Liver (tissue), 9 donors: ENCODE results near the gene RASGRP2. TPM values are rescaled to one million over a fixed set of nuclear protein-coding genes. Genes with fewer than 3 reads are reported as not detected.

Experiments
- DNase-seq: peaks from one replicate; pipeline ENCODE4 v3.0.0-alpha.2; 2017; ENCODE audit warnings: low spot score
- H3K27ac ChIP-seq, 2 donors: one replicate each; pipeline ENCODE4 v1.7.0; 2013; ENCODE audit warnings: inconsistent platforms in 2 of 2, low read length in 2 of 2, control low read depth in 1 of 2, low read depth in 1 of 2, mild to moderate bottlenecking in 1 of 2
- H3K27me3 ChIP-seq, 4 donors: one replicate each; pipeline versions ENCODE4 v1.6.1 to v1.7.0; 2013; ENCODE audit warnings: low read length in 3 of 4, inconsistent platforms in 1 of 4, mild to moderate bottlenecking in 1 of 4, moderate library complexity in 1 of 4; ENCODE audit not compliant: control insufficient read depth in 4 of 4, insufficient read depth in 4 of 4
- H3K36me3 ChIP-seq, 4 donors: one replicate each; pipeline versions ENCODE4 v1.6.1 to v1.7.0; 2013; ENCODE audit warnings: low read length in 3 of 4, mild to moderate bottlenecking in 3 of 4, low read depth in 1 of 4, moderate library complexity in 1 of 4; ENCODE audit not compliant: control insufficient read depth in 4 of 4, insufficient read depth in 3 of 4
- H3K4me1 ChIP-seq, 4 donors: one replicate each; pipeline versions ENCODE4 v1.6.1 to v1.7.0; 2013; ENCODE audit warnings: low read length in 3 of 4, mild to moderate bottlenecking in 3 of 4, moderate library complexity in 1 of 4; ENCODE audit not compliant: control insufficient read depth in 4 of 4, insufficient read depth in 4 of 4
- H3K4me3 ChIP-seq, 3 donors: one replicate each; pipeline versions ENCODE4 v1.6.1 to v1.7.0; 2013; ENCODE audit warnings: low read length in 3 of 3, control low read depth in 1 of 3, low read depth in 1 of 3, mild to moderate bottlenecking in 1 of 3
- H3K9ac ChIP-seq, 2 donors: one replicate each; pipeline ENCODE4 v1.7.0; 2013; ENCODE audit warnings: low read length in 2 of 2, mild to moderate bottlenecking in 2 of 2, moderate library complexity in 2 of 2, control low read depth in 1 of 2, low read depth in 1 of 2
- H3K9me3 ChIP-seq, 4 donors: one replicate each; pipeline versions ENCODE4 v1.6.1 to v1.7.0; 2013; ENCODE audit warnings: low read length in 3 of 4; ENCODE audit not compliant: control insufficient read depth in 4 of 4
- EGR1 ChIP-seq, 2 donors: IDR thresholded peaks; 2 replicates each; pipeline ENCODE4 v1.6.1; 2016 to 2018; ENCODE audit warnings: antibody characterized with exemption in 2 of 2, low read depth in 2 of 2
- FOXA1 ChIP-seq: IDR thresholded peaks from 2 replicates; pipeline ENCODE4 v1.6.1; 2016; ENCODE audit warnings: antibody characterized with exemption
- FOXA2 ChIP-seq: IDR thresholded peaks from 2 replicates; pipeline ENCODE4 v1.6.1; 2016; ENCODE audit warnings: antibody characterized with exemption
- GABPA ChIP-seq, 2 donors: IDR thresholded peaks in 1 of 2; conservative IDR thresholded peaks in 1 of 2; 2 replicates each; pipeline ENCODE4 v1.6.1; 2016; ENCODE audit warnings: antibody characterized with exemption in 2 of 2, mild to moderate bottlenecking in 1 of 2, moderate library complexity in 1 of 2
- HNF4A ChIP-seq, 2 donors: conservative IDR thresholded peaks; 2 replicates each; pipeline ENCODE4 v1.6.1; 2016; ENCODE audit warnings: antibody characterized with exemption in 2 of 2, mild to moderate bottlenecking in 2 of 2
- JUND ChIP-seq, 2 donors: IDR thresholded peaks; 2 replicates each; pipeline ENCODE4 v1.6.1; 2016; ENCODE audit warnings: antibody characterized with exemption in 2 of 2
- NR2F2 ChIP-seq: IDR thresholded peaks from 2 replicates; pipeline ENCODE4 v1.6.1; 2016; ENCODE audit warnings: antibody characterized with exemption
- REST ChIP-seq: IDR thresholded peaks from 2 replicates; pipeline ENCODE4 v1.6.1; 2016; ENCODE audit warnings: antibody characterized with exemption, mild to moderate bottlenecking
- RXRA ChIP-seq, 2 donors: IDR thresholded peaks; 2 replicates each; pipeline ENCODE4 v1.6.1; 2017 to 2018; ENCODE audit warnings: antibody characterized with exemption in 2 of 2, mild to moderate bottlenecking in 1 of 2
- SP1 ChIP-seq: IDR thresholded peaks from 2 replicates; pipeline ENCODE4 v1.6.1; 2018; ENCODE audit warnings: antibody characterized with exemption, mild to moderate bottlenecking
- TAF1 ChIP-seq: conservative IDR thresholded peaks from 2 replicates; pipeline ENCODE4 v1.6.1; 2016; ENCODE audit warnings: antibody characterized with exemption, mild to moderate bottlenecking
- WGBS: extraction: QIAGEN DNeasy Blood & Tissue Kit; methylation state at CpG from one replicate; pipeline ENCODE4 v1.1.7; 2013; 5-methylcytosine and 5-hydroxymethylcytosine counted together
- polyA plus RNA-seq, 2 donors: library from polyadenylated mRNA; stranded (reverse) in 1 of 2; unstranded in 1 of 2; fragments of 200-250 nt in 1 of 2; fragments of >200 nt in 1 of 2; fragmentation: Nextera tagmentation in 1 of 2; extraction: Ambion mirVana in 1 of 2; gene quantifications; one replicate each; pipeline versions ENCODE4 v1.2.1 to v1.2.3, GENCODE V29; 2013 to 2015
- total RNA-seq, 2 donors: library from RNA; depleted of rRNA; stranded (reverse); fragments of >200 nt; gene quantifications; one replicate each; pipeline ENCODE4 v1.2.3, GENCODE V29; 2014
- TF ChIP-seq, protein P1 (sequence below): IDR thresholded peaks from 2 replicates; pipeline ENCODE4 v1.6.1; 2016; ENCODE audit warnings: antibody characterized with exemption
- TF ChIP-seq, protein P2 (sequence below): IDR thresholded peaks from 2 replicates; pipeline ENCODE4 v1.6.1; 2016; ENCODE audit warnings: antibody characterized with exemption
- TF ChIP-seq, protein P3 (sequence below): IDR thresholded peaks from 2 replicates; pipeline ENCODE4 v1.6.1; 2016; ENCODE audit warnings: antibody characterized with exemption
- TF ChIP-seq, protein P4 (sequence below): fragments of 150-350 bp; IDR thresholded peaks from 2 replicates; pipeline ENCODE4 v1.5.1; 2017; ENCODE audit warnings: improper control_type of control experiment, low read depth, low read length; ENCODE audit not compliant: missing input control
- donor health status: healthy.
- donor health status: healthy.
- donor health status: healthy.
- donor health status: healthy.
- donor health status: healthy.

The RASGRP2 gene
- total and polyA plus RNA-seq, 4 donors, result 2.7 to 14.9 (median 8.7) TPM

DNA sequence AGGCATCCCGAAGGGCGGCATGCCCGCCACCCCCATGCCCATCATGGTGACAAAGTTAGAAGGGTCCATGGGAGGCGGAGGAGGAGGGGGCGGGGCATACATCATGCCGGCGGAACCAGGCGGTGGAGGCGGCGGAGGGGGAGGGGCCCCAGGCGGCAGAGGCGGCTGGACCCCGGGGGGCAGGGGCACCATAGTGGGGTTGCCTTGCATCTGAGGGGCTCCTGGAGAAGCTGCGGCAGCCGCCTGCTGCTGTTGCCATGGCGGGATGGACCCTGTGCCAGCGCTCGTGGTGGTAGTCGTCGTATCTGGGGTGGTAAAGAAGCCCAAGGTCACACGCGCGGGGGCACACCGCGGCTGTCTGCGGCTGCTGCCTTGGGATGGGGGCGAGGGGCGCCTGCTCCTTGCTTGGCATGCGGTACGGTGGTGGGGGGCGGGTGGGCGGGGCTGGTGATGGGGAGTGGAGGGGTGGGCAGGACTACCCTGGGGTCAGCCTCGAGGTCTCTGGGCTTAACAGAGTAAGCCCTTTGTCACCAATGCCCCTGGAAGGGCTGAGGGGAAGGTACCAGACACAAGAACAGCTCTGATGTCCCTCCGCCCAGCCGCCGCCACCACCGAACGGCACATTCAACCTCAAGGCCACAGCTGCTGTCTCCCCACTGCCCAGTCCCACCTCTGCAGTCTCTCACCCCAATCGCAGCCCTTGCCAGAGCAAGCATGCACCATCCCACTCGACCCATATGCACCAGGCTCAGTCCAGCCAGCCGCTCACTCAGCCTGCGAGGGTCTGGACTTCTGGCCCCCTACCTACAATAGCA, 22.1 kb upstream of the RASGRP2 start:
- TF ChIP-seq FOXA2 (no peak), HNF4A (conservative IDR thresholded peaks at IDR 0.05) (no peak), JUND (IDR thresholded peaks at IDR 0.05) (no peak), EGR1 (IDR thresholded peaks at IDR 0.05; ENCODE audit: low read depth in 2 of 2) (no peak), GABPA (IDR thresholded peaks at IDR 0.05 in 1 of 2, conservative IDR thresholded peaks at IDR 0.05 in 1 of 2) (no peak), TAF1 (no peak), SP1 (no peak), NR2F2 (no peak), REST (no peak), RXRA (IDR thresholded peaks at IDR 0.05) (no peak), FOXA1 (no peak)
- TF ChIP-seq, protein P1, sequence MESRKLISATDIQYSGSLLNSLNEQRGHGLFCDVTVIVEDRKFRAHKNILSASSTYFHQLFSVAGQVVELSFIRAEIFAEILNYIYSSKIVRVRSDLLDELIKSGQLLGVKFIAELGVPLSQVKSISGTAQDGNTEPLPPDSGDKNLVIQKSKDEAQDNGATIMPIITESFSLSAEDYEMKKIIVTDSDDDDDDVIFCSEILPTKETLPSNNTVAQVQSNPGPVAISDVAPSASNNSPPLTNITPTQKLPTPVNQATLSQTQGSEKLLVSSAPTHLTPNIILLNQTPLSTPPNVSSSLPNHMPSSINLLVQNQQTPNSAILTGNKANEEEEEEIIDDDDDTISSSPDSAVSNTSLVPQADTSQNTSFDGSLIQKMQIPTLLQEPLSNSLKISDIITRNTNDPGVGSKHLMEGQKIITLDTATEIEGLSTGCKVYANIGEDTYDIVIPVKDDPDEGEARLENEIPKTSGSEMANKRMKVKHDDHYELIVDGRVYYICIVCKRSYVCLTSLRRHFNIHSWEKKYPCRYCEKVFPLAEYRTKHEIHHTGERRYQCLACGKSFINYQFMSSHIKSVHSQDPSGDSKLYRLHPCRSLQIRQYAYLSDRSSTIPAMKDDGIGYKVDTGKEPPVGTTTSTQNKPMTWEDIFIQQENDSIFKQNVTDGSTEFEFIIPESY, result no peak
- TF ChIP-seq, protein P2, sequence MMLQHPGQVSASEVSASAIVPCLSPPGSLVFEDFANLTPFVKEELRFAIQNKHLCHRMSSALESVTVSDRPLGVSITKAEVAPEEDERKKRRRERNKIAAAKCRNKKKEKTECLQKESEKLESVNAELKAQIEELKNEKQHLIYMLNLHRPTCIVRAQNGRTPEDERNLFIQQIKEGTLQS, result no peak
- TF ChIP-seq, protein P3, sequence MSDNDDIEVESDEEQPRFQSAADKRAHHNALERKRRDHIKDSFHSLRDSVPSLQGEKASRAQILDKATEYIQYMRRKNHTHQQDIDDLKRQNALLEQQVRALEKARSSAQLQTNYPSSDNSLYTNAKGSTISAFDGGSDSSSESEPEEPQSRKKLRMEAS, result no peak
- TF ChIP-seq, protein P4, sequence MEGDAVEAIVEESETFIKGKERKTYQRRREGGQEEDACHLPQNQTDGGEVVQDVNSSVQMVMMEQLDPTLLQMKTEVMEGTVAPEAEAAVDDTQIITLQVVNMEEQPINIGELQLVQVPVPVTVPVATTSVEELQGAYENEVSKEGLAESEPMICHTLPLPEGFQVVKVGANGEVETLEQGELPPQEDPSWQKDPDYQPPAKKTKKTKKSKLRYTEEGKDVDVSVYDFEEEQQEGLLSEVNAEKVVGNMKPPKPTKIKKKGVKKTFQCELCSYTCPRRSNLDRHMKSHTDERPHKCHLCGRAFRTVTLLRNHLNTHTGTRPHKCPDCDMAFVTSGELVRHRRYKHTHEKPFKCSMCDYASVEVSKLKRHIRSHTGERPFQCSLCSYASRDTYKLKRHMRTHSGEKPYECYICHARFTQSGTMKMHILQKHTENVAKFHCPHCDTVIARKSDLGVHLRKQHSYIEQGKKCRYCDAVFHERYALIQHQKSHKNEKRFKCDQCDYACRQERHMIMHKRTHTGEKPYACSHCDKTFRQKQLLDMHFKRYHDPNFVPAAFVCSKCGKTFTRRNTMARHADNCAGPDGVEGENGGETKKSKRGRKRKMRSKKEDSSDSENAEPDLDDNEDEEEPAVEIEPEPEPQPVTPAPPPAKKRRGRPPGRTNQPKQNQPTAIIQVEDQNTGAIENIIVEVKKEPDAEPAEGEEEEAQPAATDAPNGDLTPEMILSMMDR, result no peak
- Histone ChIP-seq H3K27ac (no peak overlapping the region), H3K27me3 (no peaks in the 10 kb centered on the region), H3K9ac (no peak overlapping the region), H3K36me3 (peaks cover 37 to 81% (median 64%) of the 10 kb centered on the region in 4 donors), H3K9me3 (no peaks in the 10 kb centered on the region), H3K4me1 (peaks cover 0 to 7% (median 0%) of the 10 kb centered on the region in 4 donors), H3K4me3 (no peak overlapping the region)
- no peak for DNase-seq
- WGBS, result 91% methylated on average over 42 of the region's 42 CpGs
